HL-60 (cell line): ENCODE data around the gene SH3BP5.

Source experiments
- GABPA ChIP-seq: IDR thresholded peaks from 2 replicates; pipeline ENCODE4 v1.6.1; 2012; ENCODE audit warnings: low read depth
- TF ChIP-seq, protein P1 (sequence below): IDR thresholded peaks from 2 replicates; pipeline ENCODE4 v1.6.1; 2012; ENCODE audit warnings: low read depth; ENCODE audit not compliant: insufficient replicate concordance
- TF ChIP-seq, protein P2 (sequence below): IDR thresholded peaks from one replicate; pipeline ENCODE4 v1.5.1; 2011; ENCODE audit warnings: low read length, control low read depth, inconsistent platforms; ENCODE audit not compliant: insufficient read depth

DNA sequence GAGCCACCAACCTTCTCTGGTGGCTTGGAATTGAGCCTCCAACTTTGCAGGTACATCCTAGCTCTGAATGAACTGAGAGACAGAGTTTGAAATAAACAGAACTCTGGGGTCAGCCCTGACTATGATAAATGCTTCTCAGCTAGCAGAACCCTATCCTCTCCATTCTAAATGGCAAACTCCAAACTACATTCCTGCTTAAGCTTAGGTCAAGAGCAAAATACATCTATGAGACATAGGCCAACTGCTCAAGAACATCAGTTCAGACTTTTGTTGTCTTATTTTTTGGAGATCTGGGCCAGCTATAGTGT, 1.5 kb upstream of the SH3BP5 start:
- TF ChIP-seq, protein P1, sequence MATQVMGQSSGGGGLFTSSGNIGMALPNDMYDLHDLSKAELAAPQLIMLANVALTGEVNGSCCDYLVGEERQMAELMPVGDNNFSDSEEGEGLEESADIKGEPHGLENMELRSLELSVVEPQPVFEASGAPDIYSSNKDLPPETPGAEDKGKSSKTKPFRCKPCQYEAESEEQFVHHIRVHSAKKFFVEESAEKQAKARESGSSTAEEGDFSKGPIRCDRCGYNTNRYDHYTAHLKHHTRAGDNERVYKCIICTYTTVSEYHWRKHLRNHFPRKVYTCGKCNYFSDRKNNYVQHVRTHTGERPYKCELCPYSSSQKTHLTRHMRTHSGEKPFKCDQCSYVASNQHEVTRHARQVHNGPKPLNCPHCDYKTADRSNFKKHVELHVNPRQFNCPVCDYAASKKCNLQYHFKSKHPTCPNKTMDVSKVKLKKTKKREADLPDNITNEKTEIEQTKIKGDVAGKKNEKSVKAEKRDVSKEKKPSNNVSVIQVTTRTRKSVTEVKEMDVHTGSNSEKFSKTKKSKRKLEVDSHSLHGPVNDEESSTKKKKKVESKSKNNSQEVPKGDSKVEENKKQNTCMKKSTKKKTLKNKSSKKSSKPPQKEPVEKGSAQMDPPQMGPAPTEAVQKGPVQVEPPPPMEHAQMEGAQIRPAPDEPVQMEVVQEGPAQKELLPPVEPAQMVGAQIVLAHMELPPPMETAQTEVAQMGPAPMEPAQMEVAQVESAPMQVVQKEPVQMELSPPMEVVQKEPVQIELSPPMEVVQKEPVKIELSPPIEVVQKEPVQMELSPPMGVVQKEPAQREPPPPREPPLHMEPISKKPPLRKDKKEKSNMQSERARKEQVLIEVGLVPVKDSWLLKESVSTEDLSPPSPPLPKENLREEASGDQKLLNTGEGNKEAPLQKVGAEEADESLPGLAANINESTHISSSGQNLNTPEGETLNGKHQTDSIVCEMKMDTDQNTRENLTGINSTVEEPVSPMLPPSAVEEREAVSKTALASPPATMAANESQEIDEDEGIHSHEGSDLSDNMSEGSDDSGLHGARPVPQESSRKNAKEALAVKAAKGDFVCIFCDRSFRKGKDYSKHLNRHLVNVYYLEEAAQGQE: no peak
- TF ChIP-seq, protein P2, sequence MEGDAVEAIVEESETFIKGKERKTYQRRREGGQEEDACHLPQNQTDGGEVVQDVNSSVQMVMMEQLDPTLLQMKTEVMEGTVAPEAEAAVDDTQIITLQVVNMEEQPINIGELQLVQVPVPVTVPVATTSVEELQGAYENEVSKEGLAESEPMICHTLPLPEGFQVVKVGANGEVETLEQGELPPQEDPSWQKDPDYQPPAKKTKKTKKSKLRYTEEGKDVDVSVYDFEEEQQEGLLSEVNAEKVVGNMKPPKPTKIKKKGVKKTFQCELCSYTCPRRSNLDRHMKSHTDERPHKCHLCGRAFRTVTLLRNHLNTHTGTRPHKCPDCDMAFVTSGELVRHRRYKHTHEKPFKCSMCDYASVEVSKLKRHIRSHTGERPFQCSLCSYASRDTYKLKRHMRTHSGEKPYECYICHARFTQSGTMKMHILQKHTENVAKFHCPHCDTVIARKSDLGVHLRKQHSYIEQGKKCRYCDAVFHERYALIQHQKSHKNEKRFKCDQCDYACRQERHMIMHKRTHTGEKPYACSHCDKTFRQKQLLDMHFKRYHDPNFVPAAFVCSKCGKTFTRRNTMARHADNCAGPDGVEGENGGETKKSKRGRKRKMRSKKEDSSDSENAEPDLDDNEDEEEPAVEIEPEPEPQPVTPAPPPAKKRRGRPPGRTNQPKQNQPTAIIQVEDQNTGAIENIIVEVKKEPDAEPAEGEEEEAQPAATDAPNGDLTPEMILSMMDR: no peak
- no peak for TF ChIP-seq GABPA
